Body of pancreas (tissue), 4 donors: ENCODE data around the gene SLC35F3.

ENCODE experiments used
- POLR2A ChIP-seq, 3 donors: fragments of 450-650 bp; IDR thresholded peaks; one replicate each; pipeline ENCODE4 v1.6.1; 2016; ENCODE audit warnings: antibody characterized with exemption in 3 of 3, mild to moderate bottlenecking in 2 of 3
- TF ChIP-seq, protein P1 (sequence below), 7 experiments: fragments of 450-650 bp in 4 of 7; fragments of 200-600 bp in 3 of 7; sonication (generic) in 3 of 7; IDR thresholded peaks; one replicate each; pipeline ENCODE4 v1.5.1; 2016 to 2019; ENCODE audit warnings: antibody characterized with exemption in 7 of 7

DNA sequence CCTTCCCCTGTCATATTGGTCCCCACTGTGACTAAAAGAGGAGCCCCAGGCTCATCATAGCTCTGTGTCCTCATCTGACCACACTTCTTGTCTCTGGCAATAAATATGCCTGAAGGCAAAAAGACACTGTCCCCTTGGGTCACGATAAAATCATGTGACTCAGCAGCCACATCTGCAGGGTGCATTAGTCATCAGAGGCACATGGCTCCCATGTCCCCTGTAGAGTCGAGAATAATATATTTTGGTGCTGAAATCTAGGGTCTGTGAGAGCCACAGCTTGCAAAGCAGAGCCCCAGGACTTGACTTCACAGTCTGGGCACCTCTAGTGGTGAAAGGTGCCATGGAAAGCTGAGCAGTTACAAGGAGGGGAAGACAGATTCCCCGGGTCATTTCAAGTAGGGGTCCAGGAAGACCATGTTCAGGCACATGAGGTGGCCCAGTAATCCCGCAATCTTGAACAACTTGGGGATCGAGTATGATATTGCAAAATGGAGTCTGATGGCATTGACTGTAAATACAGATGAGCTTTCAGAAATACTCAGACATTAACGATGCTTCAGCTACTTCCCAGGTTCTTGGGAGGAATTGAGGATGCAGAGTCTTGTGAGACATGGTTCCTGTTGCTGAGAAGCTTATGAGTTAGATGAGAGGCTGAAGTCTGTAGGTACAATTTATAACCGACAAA lies 68.6 kb downstream of the SLC35F3 start:
- TF ChIP-seq, protein P1, sequence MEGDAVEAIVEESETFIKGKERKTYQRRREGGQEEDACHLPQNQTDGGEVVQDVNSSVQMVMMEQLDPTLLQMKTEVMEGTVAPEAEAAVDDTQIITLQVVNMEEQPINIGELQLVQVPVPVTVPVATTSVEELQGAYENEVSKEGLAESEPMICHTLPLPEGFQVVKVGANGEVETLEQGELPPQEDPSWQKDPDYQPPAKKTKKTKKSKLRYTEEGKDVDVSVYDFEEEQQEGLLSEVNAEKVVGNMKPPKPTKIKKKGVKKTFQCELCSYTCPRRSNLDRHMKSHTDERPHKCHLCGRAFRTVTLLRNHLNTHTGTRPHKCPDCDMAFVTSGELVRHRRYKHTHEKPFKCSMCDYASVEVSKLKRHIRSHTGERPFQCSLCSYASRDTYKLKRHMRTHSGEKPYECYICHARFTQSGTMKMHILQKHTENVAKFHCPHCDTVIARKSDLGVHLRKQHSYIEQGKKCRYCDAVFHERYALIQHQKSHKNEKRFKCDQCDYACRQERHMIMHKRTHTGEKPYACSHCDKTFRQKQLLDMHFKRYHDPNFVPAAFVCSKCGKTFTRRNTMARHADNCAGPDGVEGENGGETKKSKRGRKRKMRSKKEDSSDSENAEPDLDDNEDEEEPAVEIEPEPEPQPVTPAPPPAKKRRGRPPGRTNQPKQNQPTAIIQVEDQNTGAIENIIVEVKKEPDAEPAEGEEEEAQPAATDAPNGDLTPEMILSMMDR (IDR thresholded peaks at IDR 0.05): no peak
- TF ChIP-seq POLR2A (IDR thresholded peaks at IDR 0.05): no peak
